Caki2 (cell line): ENCODE measurements around the gene DOCK1. TPM values are rescaled to one million over a fixed set of nuclear protein-coding genes. Genes with fewer than 3 reads are reported as not detected.

Experiments used
- DNase-seq: peaks from one replicate; pipeline ENCODE4 v3.0.0-alpha.2; 2015; ENCODE audit warnings: low read depth
- in situ Hi-C: cut with HindIII; loops from 2 replicates; pipeline ENCODE4 v1.10.0; 2016; ENCODE audit warnings: low sequenced_read_pairs, low pct_unique_long_range_greater_than_20kb, mixed read lengths
- total RNA-seq: library from RNA; depleted of rRNA; stranded (reverse); fragments of >200 nt; shearing (Covaris generic); gene quantifications from 2 replicates; pipeline ENCODE4 v1.2.3, GENCODE V29; 2014; ENCODE audit warnings: low replicate concordance

Gene DOCK1
- total RNA-seq, 1 experiment from 2014 or later: 17.1 TPM

- DNase-seq: no peak
- in situ Hi-C loops: no loop called here
Measured at GRCh38 chr10:127195571-127196281, 290.5 kb downstream of the DOCK1 start.

- in situ Hi-C loops: no loop called here
Measured at GRCh38 chr10:127196282-127197153, 291.3 kb downstream of the DOCK1 start, which contains the start of gene INSYN2A. TSS of gene INSYN2A (minus strand) at chr10:127196591. CDS start at chr10:127176395, 20,196 bp downstream.

GRCh38 chr10:127197154-127197432 lies 291.9 kb downstream of the DOCK1 start:
- in situ Hi-C loops: no loop called here
- no peak for DNase-seq

More at GRCh38 chr10:127196282-127197153, 291.3 kb downstream of the DOCK1 start, which contains the start of gene INSYN2A:
- DNase-seq: no peak

- in situ Hi-C loops: no loop called here
- no peak for DNase-seq
Measured at GRCh38 chr10:127198307-127198706, 293.1 kb downstream of the DOCK1 start.

GRCh38 chr10:127198721-127199120 lies 293.5 kb downstream of the DOCK1 start:
- in situ Hi-C loops: no loop called here
- no peak for DNase-seq

GRCh38 chr10:127200646-127201045 lies 295.4 kb downstream of the DOCK1 start:
- in situ Hi-C loops: no loop called here
- no peak for DNase-seq

- DNase-seq: no peak
- in situ Hi-C loops: no loop called here
Measured at GRCh38 chr10:127203067-127203466, 297.8 kb downstream of the DOCK1 start.

- no peak for DNase-seq
- in situ Hi-C loops: no loop called here
Measured at GRCh38 chr10:127207081-127207480, 301.9 kb downstream of the DOCK1 start.

- no peak for DNase-seq
- in situ Hi-C loops: no loop called here
Measured at GRCh38 chr10:127210936-127211466, 305.8 kb downstream of the DOCK1 start.

- in situ Hi-C loops: no loop called here
- no peak for DNase-seq
Measured at GRCh38 chr10:127215866-127216265, 310.6 kb downstream of the DOCK1 start.

GRCh38 chr10:127216274-127216673 lies 311.0 kb downstream of the DOCK1 start:
- no peak for DNase-seq
- in situ Hi-C loops: no loop called here

- DNase-seq: no peak
- in situ Hi-C loops: no loop called here
Measured at GRCh38 chr10:127216786-127217185, 311.6 kb downstream of the DOCK1 start.

GRCh38 chr10:127218658-127219057 lies 313.4 kb downstream of the DOCK1 start:
- no peak for DNase-seq
- in situ Hi-C loops: no loop called here

- in situ Hi-C loops: no loop called here
- no peak for DNase-seq
Measured at GRCh38 chr10:127221281-127221680, 316.1 kb downstream of the DOCK1 start.

- in situ Hi-C loops: no loop called here
- no peak for DNase-seq
Measured at GRCh38 chr10:127227027-127227426, 321.8 kb downstream of the DOCK1 start.

GRCh38 chr10:127227663-127228062 lies 322.4 kb downstream of the DOCK1 start:
- no peak for DNase-seq
- in situ Hi-C loops: no loop called here

GRCh38 chr10:127228195-127228787 lies 323.1 kb downstream of the DOCK1 start:
- in situ Hi-C loops: no loop called here
- no peak for DNase-seq

- in situ Hi-C loops: no loop called here
- no peak for DNase-seq
Measured at GRCh38 chr10:127234306-127234800, 329.1 kb downstream of the DOCK1 start.

GRCh38 chr10:127236266-127236665 lies 331.0 kb downstream of the DOCK1 start:
- in situ Hi-C loops: no loop called here
- no peak for DNase-seq
